Upper lobe of left lung (tissue), 6 donors: ENCODE measurements around the gene MYO16. TPM values are rescaled to one million over a fixed set of nuclear protein-coding genes. Genes with fewer than 3 reads are reported as not detected.
"Not testable (repeated sequence)": the region's sequence is repeated elsewhere in the genome, so short reads cannot be mapped to it uniquely, and the experiment has no call there.

ENCODE experiments used
- ATAC-seq, 2 donors: fragments of 200-7000 bp; cut with Tn5 transposase; one replicate each; pipeline ENCODE4 v1.9.1; 2022; ENCODE audit warnings: mild to moderate bottlenecking in 2 of 2, moderate library complexity in 2 of 2; ENCODE audit not compliant: low FRiP score in 2 of 2
- DNase-seq, 2 donors: peaks; one replicate each; pipeline ENCODE4 v3.0.0-alpha.2; 2019 to 2020
- H3K27ac ChIP-seq, 4 donors: fragments of 200-600 bp; sonication (generic); one replicate each; pipeline ENCODE4 v1.5.1; 2016 to 2019
- H3K27me3 ChIP-seq, 4 donors: fragments of 200-600 bp; sonication (generic); one replicate each; pipeline ENCODE4 v1.5.1; 2017 to 2019
- H3K36me3 ChIP-seq, 4 donors: fragments of 200-600 bp; sonication (generic); one replicate each; pipeline ENCODE4 v1.5.1; 2016 to 2019
- H3K4me1 ChIP-seq, 4 donors: fragments of 200-600 bp; sonication (generic); one replicate each; pipeline ENCODE4 v1.5.1; 2018 to 2019
- H3K4me3 ChIP-seq, 4 donors: fragments of 200-600 bp; sonication (generic); one replicate each; pipeline ENCODE4 v1.5.1; 2017 to 2019; ENCODE audit warnings: mild to moderate bottlenecking in 2 of 4, moderate library complexity in 1 of 4
- H3K9me3 ChIP-seq, 4 donors: fragments of 200-600 bp; sonication (generic); one replicate each; pipeline ENCODE4 v1.5.1; 2018 to 2019
- EP300 ChIP-seq, 4 donors: sonication (generic); formaldehyde crosslinking; IDR thresholded peaks; one replicate each; pipeline ENCODE4 v1.5.1; 2017; ENCODE audit warnings: antibody characterized with exemption in 4 of 4, control low read depth in 2 of 4
- POLR2A ChIP-seq, 4 donors: fragments of 450-650 bp; IDR thresholded peaks; one replicate each; pipeline ENCODE4 v1.5.1; 2016 to 2017; ENCODE audit warnings: antibody characterized with exemption in 4 of 4, mild to moderate bottlenecking in 2 of 4
- POLR2AphosphoS5 ChIP-seq, 2 donors: sonication (generic); formaldehyde crosslinking; IDR thresholded peaks; one replicate each; pipeline ENCODE4 v1.5.1; 2017; ENCODE audit warnings: antibody characterized with exemption in 2 of 2
- WGBS, 2 donors: methylation state at CpG; one replicate each; pipeline ENCODE4 v1.1.5; 2017 to 2018; 5-methylcytosine and 5-hydroxymethylcytosine counted together
- total RNA-seq, 6 donors: library from RNA; depleted of rRNA in 4 of 6; stranded (reverse); fragments of >200 nt in 4 of 6; gene quantifications; one replicate each; pipeline versions ENCODE4 v1.1.0 to v1.2.1, GENCODE V29; 2016 to 2021
- TF ChIP-seq, protein P1 (sequence below), 6 experiments: fragments of 450-650 bp in 4 of 6; fragments of 200-600 bp in 2 of 6; sonication (generic) in 2 of 6; IDR thresholded peaks; one replicate each; pipeline ENCODE4 v1.5.1; 2016 to 2019; ENCODE audit warnings: antibody characterized with exemption in 6 of 6
- donor health status: DM: no; HTN: no; CAD: no; lungs with moderate emphysema.
- donor health status: DM: no; HTN: yes; CAD: no; lungs with severe emphysema.

Gene MYO16
- total RNA-seq, 6 donors from 2014 or later = under 0.01 to 0.55 (median 0.20) TPM; not detected in 1

DNA sequence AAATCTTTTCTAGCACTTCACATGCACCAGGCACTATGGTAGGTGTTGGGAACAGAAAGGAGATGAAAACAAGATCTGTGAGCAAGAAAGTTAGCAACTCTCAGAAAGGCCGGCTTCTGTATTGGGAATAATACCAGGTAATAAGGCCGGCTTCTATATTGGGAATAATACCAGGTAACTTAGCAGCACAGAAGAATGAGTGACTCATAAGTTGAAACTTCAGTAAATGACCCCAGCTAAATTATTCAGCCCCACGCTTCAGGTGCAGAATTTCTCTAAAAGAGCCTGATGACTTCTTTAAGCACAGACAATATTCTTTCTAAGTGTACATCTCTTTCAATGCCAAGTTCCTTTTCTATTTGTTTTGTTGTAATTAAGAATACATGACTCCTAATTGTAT, 151.3 kb downstream of the MYO16 start:
- H3K4me1 ChIP-seq = no peaks in the 10 kb centered on the region
- ATAC-seq (no peak), DNase-seq (no peak)
- 63 to 93% methylated on average over 3 of the region's 3 CpGs for WGBS, 2 donors
- H3K4me3 ChIP-seq = no peak overlapping the region
- no peaks in the 10 kb centered on the region for H3K27me3 ChIP-seq
- H3K36me3 ChIP-seq = no peaks in the 10 kb centered on the region
- no peak overlapping the region for H3K27ac ChIP-seq
- no peaks in the 10 kb centered on the region for H3K9me3 ChIP-seq
- TF ChIP-seq EP300 (IDR thresholded peaks at IDR 0.05) (no peak), POLR2AphosphoS5 (IDR thresholded peaks at IDR 0.05) (no peak), POLR2A (IDR thresholded peaks at IDR 0.05) (no peak)
- TF ChIP-seq, protein P1, sequence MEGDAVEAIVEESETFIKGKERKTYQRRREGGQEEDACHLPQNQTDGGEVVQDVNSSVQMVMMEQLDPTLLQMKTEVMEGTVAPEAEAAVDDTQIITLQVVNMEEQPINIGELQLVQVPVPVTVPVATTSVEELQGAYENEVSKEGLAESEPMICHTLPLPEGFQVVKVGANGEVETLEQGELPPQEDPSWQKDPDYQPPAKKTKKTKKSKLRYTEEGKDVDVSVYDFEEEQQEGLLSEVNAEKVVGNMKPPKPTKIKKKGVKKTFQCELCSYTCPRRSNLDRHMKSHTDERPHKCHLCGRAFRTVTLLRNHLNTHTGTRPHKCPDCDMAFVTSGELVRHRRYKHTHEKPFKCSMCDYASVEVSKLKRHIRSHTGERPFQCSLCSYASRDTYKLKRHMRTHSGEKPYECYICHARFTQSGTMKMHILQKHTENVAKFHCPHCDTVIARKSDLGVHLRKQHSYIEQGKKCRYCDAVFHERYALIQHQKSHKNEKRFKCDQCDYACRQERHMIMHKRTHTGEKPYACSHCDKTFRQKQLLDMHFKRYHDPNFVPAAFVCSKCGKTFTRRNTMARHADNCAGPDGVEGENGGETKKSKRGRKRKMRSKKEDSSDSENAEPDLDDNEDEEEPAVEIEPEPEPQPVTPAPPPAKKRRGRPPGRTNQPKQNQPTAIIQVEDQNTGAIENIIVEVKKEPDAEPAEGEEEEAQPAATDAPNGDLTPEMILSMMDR (IDR thresholded peaks at IDR 0.05) = no peak

DNA sequence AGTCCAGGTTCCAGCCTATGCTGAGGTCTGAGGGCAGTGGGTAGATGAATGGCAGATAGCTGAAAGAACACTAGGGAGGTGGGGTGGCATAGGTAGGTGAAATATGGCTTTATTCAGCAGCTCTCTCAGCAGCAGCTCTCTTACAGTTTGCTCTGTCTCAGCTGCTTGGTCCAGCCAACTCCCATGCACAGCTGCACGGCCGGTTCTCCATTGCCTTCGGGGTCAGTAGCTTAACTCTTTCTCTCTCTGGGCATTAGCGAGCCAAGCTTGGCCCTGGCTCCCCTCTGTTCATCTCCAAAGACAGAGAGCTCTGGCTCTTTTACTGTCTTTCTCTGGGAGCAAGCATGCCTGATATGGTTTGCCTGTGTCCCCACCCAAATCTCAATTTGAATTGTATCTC, 151.9 kb downstream of the MYO16 start:
- TF ChIP-seq POLR2A (IDR thresholded peaks at IDR 0.05) (no peak), EP300 (IDR thresholded peaks at IDR 0.05) (no peak), POLR2AphosphoS5 (IDR thresholded peaks at IDR 0.05) (no peak)
- TF ChIP-seq, protein P1 (IDR thresholded peaks at IDR 0.05) = no peak
- no peaks in the 10 kb centered on the region for H3K4me1 ChIP-seq
- no peak overlapping the region for H3K27ac ChIP-seq
- no peaks in the 10 kb centered on the region for H3K9me3 ChIP-seq
- no peak for DNase-seq
- WGBS, 2 donors = 38 to 74% methylated on average over 4 of the region's 4 CpGs
- H3K4me3 ChIP-seq = no peak overlapping the region
- no peaks in the 10 kb centered on the region for H3K36me3 ChIP-seq
- no peak for ATAC-seq
- H3K27me3 ChIP-seq = no peaks in the 10 kb centered on the region

DNA sequence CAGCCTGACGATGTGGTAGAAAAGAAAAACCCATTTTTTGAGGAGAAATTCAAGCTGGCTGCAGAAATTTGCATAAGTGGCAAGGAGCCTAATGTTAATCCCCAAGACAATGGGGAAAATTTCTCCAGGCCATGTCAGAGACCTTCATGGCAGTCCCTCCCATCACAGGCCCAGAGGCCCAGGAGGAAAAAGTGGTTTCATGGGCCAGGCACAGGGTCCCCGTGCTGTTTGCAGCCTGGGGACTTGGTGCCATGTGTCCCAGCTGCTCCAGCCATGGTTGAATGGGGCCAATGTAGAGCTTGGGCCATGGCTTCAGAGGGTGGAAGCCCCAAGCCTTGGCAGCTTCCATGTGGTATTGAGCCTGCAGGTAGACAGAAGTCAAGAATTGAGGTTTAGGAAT, 153.1 kb downstream of the MYO16 start:
- H3K27ac ChIP-seq, H3K27me3 ChIP-seq, DNase-seq, H3K9me3 ChIP-seq, ATAC-seq, H3K36me3 ChIP-seq, H3K4me1 ChIP-seq, H3K4me3 ChIP-seq: not testable (repeated sequence)
- 35 to 81% methylated on average over 2 of the region's 2 CpGs for WGBS, 2 donors

DNA sequence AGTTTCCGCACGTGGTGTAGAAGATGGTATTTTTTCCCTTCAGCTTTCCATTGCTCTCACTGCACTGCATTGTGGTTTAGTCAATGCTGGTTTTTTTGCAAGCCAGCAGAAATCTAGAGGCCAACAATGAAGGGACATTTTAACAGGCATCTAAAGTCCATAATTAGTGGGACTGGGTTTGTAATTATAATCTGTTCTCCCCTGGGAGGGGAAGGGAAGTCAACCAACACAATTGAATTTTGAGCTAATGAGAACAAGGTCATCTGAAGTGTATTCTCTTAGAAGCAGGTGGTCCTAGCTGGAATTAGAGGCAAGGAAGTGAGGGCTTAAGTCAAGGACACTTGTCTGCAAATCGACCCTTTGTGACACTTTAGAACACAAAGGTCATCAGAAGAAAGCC, 156.4 kb downstream of the MYO16 start:
- Histone ChIP-seq H3K27me3 (no peaks in the 10 kb centered on the region), H3K4me3 (no peak overlapping the region), H3K36me3 (no peaks in the 10 kb centered on the region), H3K4me1 (no peaks in the 10 kb centered on the region), H3K27ac (no peak overlapping the region), H3K9me3 (no peaks in the 10 kb centered on the region)
- TF ChIP-seq EP300 (IDR thresholded peaks at IDR 0.05) = no peak
- DNase-seq (no peak), ATAC-seq (no peak)
- 64 to 70% methylated on average over 3 of the region's 3 CpGs for WGBS, 2 donors

DNA sequence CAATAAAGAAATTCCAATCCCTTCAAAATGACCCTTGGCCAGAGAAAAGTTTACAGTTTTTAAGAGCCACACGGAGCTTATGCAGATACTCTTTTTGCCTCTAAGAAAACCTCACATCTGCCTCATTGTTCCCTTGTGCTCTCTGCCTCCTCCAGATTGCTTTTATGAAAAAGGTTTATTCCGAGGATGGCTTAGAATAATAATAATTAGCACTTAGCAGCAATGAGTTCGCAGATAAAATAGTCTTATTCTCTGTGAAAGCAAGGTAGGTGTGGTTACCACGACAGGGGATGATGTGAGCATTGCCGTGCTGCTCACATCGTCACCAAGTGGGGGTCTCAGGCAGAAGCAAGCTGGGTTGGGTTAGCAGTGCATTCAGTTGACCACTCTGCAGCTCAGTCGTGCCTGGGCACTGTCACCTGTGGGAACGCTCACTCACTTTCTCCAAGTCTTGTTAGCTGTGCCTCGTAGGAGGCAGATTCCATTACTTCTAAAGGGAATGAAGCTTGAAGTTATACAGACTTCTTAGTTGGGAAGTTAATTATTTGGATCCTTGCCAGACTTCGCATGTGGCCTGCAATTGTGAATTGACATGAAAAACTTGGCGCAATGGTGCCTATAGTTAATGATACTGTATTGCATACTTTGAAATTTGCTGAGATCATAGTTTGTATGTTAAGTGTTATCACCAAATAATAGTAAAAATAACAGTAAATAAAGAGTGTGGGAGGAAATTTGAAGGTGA, 157.2 kb downstream of the MYO16 start:
- no peak overlapping the region for H3K27ac ChIP-seq
- no peaks in the 10 kb centered on the region for H3K27me3 ChIP-seq
- TF ChIP-seq POLR2A (IDR thresholded peaks at IDR 0.05) (no peak), POLR2AphosphoS5 (IDR thresholded peaks at IDR 0.05) (no peak), EP300 (IDR thresholded peaks at IDR 0.05) (no peak)
- TF ChIP-seq, protein P1 (IDR thresholded peaks at IDR 0.05) = no peak
- ATAC-seq (no peak), DNase-seq (no peak)
- H3K36me3 ChIP-seq = no peaks in the 10 kb centered on the region
- H3K4me3 ChIP-seq = no peak overlapping the region
- no peaks in the 10 kb centered on the region for H3K4me1 ChIP-seq
- 58 to 73% methylated on average over 11 of the region's 11 CpGs for WGBS, 2 donors
- no peaks in the 10 kb centered on the region for H3K9me3 ChIP-seq
